ENCODE measurements around the gene LMAN1L.

The LMAN1L gene

GRCh38 chr15:74792227-74793016 is 20.2 kb upstream of the LMAN1L start:
- in situ Hi-C loops (cut with HindIII; ENCODE audit: low sequenced_read_pairs) = no loop called here

- in situ Hi-C loops (cut with HindIII; ENCODE audit: low sequenced_read_pairs) = no loop called here
Measured at GRCh38 chr15:74793135-74794028, 19.3 kb upstream of the LMAN1L start.

GRCh38 chr15:74794248-74794969 is 18.2 kb upstream of the LMAN1L start:
- in situ Hi-C loops (cut with HindIII; ENCODE audit: low sequenced_read_pairs) = no loop called here

DNA sequence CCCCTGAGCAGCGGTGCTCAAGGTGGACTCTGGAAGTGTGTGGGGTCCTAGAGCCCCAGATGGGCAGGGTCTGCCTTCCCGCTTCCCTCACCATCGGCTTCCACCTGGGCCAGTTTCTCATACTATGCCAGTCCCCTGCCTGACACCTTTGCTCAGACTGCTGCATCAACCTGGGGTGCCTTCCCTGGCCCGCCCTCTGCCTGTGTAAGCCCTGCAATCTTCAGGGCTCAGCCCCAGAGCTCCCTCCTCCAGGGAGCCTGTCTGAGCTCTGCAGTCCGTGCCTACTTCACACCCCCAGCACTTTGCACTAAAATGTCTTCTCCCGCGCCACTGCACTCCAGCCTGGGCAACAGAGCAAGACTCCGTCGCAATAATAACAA is 17.7 kb upstream of the LMAN1L start:
- in situ Hi-C loops (cut with HindIII; ENCODE audit: low sequenced_read_pairs) = no loop called here

DNA sequence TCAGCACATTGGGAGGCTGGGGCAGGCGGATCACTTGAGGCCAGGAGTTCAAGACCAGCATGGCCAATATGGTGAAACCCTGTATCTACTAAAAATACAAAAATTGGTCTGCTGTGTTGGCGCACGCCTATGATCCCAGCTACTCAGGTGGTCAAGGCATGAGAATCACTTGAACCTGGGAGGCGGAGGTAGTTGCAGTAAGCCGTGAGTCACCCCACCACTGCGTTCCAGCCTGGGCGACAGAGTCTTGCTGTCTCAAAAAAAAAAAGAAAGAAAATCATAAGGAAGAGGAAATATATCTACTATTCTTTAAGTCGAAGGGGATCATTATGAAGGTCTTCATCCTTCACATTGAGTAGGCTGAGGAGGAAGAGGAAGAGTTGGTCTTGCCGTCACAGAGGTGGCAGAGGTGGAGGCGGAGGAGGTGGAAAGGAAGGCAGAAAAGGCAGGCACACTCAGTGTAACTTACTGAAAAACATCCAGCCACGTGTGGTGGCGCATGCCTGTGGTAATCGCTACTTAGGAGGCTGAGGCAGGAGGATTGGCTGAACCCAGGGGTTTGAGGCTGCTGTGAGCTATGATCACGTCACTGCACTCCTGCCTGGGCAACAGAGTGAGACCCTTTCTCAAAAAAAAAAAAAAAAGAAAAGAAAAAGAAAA is 16.5 kb upstream of the LMAN1L start:
- in situ Hi-C loops (cut with HindIII; ENCODE audit: low sequenced_read_pairs) = no loop called here

DNA sequence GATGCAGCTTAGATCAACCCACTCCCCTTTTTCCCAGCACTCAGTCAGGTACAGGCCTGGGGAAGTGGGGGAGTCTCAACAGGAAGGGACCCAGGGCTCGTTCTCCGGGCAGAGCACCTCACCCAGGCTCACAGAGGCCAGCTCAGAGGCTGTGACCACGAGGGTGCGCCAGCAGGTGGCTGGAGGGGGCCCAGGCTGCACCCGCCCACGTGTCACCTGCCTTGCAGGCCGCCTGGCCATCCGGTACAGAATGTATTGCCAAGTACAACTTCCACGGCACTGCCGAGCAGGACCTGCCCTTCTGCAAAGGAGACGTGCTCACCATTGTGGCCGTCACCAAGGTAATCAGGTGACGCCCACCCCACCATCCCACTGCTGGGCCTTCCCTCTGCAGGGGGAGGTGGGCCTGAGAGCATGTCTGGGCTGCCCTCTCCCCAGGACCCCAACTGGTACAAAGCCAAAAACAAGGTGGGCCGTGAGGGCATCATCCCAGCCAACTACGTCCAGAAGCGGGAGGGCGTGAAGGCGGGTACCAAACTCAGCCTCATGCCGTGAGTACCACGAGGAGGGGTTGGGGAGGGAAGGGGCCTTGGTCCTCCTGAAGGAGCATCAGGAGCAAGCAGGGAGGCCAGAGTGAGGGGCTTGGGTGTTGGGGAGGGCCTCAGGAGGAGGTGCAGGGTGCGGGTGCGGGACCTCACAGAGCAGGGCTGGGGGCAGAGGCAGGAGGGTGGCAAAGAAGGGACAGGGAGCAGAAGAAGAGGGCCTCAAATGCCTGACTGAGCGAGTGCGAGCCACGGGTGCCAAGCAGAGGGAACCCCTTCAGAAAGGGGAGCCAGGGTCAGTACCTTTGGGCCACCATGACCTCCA is 14.0 kb upstream of the LMAN1L start:
- in situ Hi-C loops (cut with HindIII; ENCODE audit: low sequenced_read_pairs) = no loop called here

- in situ Hi-C loops (cut with HindIII; ENCODE audit: low sequenced_read_pairs) = no loop called here
Measured at GRCh38 chr15:74799255-74799855, 13.3 kb upstream of the LMAN1L start.

DNA sequence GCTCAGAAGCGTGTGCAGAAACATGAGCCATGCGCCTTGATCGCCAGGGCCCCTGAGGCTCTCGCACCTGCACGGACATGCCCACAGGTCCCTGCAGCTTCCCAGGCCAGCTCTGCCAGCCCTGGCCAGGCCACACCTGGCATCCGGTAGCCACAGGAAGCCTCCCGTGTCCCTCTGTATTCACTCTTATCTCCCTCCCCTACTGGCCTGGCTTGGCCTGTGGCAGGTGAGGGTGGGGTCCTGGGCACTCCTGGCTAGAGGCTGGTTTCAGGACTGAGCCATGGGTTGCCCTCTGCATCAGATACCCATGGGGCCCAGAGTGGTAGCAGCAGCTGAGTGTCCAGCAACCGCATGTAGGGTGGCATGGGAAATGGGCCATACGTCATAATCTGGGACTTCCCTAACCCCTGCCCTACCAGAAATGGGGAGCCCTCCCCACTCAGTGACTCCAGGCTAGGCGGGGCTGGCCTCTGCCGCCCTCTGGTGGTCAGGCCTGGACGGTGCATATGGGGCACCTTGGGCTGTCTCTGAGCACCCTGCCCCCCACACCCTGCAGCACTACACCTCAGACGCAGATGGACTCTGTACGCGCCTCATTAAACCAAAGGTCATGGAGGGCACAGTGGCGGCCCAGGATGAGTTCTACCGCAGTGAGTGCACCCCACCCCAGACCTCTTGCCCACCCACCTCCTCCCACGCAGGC is 12.6 kb upstream of the LMAN1L start:
- in situ Hi-C loops (cut with HindIII; ENCODE audit: low sequenced_read_pairs) = no loop called here

DNA sequence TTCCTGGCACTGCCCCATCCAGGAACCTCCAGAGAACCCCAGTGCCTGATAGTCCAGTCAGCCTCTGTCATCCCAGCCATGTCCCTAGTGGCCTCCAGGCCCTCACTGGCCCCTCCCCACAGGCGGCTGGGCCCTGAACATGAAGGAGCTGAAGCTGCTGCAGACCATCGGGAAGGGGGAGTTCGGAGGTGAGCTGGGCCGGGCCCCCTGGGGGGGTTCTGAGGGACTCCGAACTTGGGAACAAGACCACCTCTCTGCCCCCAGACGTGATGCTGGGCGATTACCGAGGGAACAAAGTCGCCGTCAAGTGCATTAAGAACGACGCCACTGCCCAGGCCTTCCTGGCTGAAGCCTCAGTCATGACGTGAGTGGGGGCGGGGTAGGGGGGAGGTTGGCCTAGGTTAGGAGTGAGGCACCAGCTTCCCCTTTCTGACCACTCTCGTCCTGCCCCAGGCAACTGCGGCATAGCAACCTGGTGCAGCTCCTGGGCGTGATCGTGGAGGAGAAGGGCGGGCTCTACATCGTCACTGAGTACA is 12.0 kb upstream of the LMAN1L start:
- in situ Hi-C loops (cut with HindIII; ENCODE audit: low sequenced_read_pairs) = no loop called here

DNA sequence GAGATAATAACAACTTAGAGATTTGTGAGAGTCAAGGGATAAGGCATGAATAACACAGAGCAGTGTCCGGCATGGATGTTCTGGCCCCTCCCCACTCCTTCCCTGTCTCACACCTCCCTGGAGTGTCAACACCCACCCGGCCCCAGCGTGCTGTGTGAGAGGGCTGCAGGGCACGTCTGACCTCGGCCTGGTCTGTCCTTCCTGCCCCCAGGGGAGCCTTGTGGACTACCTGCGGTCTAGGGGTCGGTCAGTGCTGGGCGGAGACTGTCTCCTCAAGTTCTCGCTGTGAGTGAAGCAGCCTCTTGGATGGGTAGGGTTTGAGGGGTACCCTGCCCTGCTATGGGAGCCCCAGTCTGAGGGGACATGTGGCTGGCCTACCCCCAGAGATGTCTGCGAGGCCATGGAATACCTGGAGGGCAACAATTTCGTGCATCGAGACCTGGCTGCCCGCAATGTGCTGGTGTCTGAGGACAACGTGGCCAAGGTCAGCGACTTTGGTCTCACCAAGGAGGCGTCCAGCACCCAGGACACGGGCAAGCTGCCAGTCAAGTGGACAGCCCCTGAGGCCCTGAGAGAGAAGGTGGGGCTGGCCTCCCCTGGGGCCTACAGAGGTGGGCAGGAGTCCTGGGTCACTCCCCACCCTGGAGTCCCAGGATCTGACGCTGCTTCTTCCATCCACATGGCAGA is 11.2 kb upstream of the LMAN1L start:
- in situ Hi-C loops (cut with HindIII; ENCODE audit: low sequenced_read_pairs) = no loop called here

DNA sequence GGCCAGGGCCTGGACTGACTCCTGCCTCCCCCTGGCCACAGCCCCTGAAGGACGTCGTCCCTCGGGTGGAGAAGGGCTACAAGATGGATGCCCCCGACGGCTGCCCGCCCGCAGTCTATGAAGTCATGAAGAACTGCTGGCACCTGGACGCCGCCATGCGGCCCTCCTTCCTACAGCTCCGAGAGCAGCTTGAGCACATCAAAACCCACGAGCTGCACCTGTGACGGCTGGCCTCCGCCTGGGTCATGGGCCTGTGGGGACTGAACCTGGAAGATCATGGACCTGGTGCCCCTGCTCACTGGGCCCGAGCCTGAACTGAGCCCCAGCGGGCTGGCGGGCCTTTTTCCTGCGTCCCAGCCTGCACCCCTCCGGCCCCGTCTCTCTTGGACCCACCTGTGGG is 10.3 kb upstream of the LMAN1L start:
- in situ Hi-C loops (cut with HindIII; ENCODE audit: low sequenced_read_pairs) = no loop called here

DNA sequence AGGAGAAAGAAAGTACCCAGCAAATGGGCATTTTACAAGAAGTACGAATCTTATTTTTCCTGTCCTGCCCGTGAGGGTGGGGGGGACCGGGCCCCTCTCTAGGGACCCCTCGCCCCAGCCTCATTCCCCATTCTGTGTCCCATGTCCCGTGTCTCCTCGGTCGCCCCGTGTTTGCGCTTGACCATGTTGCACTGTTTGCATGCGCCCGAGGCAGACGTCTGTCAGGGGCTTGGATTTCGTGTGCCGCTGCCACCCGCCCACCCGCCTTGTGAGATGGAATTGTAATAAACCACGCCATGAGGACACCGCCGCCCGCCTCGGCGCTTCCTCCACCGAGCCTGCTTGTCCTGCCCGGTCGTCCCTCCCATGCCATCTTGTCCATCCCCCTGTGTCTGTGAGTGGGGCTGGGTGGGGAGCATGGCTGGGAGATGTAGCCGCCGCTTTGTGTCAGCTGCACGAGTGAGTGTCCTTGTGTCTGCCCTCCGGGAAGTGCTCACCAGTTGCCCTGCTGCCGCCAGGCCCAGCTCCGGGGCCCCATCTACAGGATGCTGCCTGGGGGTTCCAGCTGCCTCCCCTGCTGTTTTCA is 9.7 kb upstream of the LMAN1L start:
- in situ Hi-C loops (cut with HindIII; ENCODE audit: low sequenced_read_pairs) = no loop called here

DNA sequence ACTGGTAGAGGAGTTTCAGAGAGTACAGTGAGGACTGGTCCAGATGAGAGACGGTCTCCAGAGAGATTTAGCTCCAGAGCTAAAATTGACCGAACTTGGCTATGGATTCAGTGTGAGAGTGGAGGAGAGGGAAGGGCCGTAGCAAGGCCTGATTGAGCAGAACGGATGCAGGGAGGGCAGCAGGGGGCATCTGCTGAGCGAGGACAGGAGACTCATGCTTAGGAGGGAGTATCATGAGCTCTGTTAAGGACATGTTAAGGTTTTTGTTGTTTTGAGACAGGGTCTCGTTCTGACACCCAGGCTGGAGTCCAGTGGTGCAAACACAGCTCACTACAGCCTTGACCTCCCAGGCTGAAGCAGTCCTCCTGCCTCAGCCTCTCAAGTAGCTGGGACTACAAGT is 7.7 kb upstream of the LMAN1L start:
- in situ Hi-C loops (cut with HindIII; ENCODE audit: low sequenced_read_pairs) = no loop called here

DNA sequence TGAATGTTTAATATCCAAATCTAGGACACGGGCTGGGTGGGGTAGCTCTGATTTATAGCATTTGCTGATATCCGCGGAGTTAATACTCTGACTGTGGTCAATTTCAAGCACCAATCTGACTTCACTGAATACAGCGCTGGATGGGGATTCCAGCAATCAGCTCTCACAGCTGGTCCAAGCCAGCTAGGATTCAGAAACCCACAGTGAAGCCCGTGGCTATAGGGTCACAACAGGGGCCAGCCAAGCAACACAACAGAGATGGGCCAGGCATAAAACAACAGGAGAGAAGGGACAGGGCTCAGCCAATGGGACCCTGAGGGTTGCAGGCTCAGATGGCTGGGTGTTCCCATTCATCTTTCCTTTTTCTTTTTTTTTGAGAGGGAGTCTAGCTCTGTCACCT is 5.4 kb upstream of the LMAN1L start:
- in situ Hi-C loops (cut with HindIII; ENCODE audit: low sequenced_read_pairs) = no loop called here

DNA sequence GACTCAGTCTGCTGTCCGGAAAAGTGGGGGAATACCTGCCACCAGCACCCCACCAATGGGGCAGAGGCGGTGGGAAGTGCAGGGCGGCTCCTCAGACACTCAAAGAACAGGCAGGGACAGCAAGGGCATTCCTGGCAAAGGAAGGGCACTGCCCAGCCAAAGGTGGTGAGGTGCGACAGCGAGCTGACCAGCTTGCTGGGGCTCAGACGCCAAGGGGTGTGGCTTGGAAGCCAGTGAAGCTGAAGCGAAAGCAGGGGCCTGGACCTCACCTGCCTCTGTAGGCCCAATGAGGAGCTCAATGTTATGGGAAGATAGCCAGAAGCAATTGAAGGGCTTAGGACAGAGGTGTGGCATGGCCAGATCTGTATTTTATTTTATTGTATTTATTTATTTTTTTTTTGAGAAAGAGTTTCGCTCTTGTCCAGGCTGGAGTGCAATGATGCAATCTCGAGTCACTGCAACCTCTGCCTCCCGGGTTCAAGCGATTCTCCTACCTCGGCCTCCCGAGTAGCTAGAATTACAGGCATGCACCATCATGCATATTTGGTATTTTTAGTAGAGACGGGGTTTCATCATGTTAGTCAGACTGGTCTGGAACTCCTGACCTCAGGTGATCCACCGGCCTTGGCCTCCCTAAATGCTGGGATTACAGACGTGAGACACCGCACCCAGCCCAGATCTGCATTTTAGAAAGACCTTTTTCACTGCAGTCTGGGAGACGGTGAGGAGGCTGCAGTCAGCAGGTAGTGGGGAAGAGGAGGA is 4.4 kb upstream of the LMAN1L start:
- in situ Hi-C loops (cut with HindIII; ENCODE audit: low sequenced_read_pairs) = no loop called here

- in situ Hi-C loops (cut with HindIII; ENCODE audit: low sequenced_read_pairs) = no loop called here
Measured at GRCh38 chr15:74808840-74809229, 3.8 kb upstream of the LMAN1L start.

DNA sequence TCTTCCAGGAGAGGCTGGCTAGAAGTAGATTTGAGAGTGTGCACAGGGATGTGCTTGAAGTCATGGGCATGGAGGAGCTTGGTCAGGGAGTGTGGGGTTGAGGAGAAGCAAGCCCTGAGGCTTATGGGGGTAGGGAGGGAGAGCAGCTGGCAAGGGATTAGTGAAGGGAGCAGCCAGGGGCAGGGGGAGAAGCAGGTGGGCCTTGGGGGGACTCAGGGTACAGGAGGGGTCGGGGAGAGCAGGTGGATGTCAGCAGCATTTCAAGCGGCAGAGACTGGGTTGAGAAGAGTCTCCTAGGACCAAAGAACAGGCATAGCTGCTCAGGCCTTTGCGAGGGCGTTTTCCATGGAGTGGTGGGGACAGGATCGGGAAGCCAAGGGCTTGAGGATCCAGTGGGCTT is 3.4 kb upstream of the LMAN1L start:
- in situ Hi-C loops (cut with HindIII; ENCODE audit: low sequenced_read_pairs) = no loop called here

All from endothelial cell of hepatic sinusoid (primary cell).